ENCODE results near the gene LRRFIP1.

Gene LRRFIP1

GRCh38 chr2:237823544-237823943 is 196.2 kb downstream of the LRRFIP1 start:
- no peak overlapping the region for H3K4me3 ChIP-seq (ENCODE audit: low read length)
- TF ChIP-seq CTCF (IDR thresholded peaks at IDR 0.05; ENCODE audit: insufficient read depth, low read depth, low read length, missing control alignments): no peak
- no peak for DNase-seq (ENCODE audit: low read depth)

- DNase-seq (ENCODE audit: low read depth): peak; percentile 53
- no peak overlapping the region for H3K4me3 ChIP-seq (ENCODE audit: low read length)
- TF ChIP-seq CTCF (IDR thresholded peaks at IDR 0.05; ENCODE audit: insufficient read depth, low read depth, low read length, missing control alignments): no peak
Observed at GRCh38 chr2:237824085-237824484, 196.7 kb downstream of the LRRFIP1 start.

GRCh38 chr2:237827421-237827987 is 200.1 kb downstream of the LRRFIP1 start:
- TF ChIP-seq CTCF (IDR thresholded peaks at IDR 0.05; ENCODE audit: insufficient read depth, low read depth, low read length, missing control alignments): no peak
- H3K4me3 ChIP-seq (ENCODE audit: low read length): no peak overlapping the region
- DNase-seq (ENCODE audit: low read depth): no peak

Measured in epithelial cell of esophagus (primary cell).